GM21737 (cell line): ENCODE results near the gene ROGDI.

Source experiments
- ATAC-seq: cut with Tn5 transposase; IDR thresholded peaks from one replicate; pipeline ENCODE4 v1.9.1; 2021; ENCODE audit warnings: mild to moderate bottlenecking, moderate library complexity; ENCODE audit not compliant: unreplicated experiment

Gene ROGDI

GRCh38 chr16:4814542-4815173 is 12.2 kb upstream of the ROGDI start:
- no peak for ATAC-seq

- ATAC-seq: no peak
These were observed 11.6 kb upstream of the ROGDI start for GRCh38 chr16:4814046-4814445.

GRCh38 chr16:4813251-4814003 is 11.0 kb upstream of the ROGDI start:
- ATAC-seq: no peak

- ATAC-seq: no peak
These were observed 9.3 kb upstream of the ROGDI start for GRCh38 chr16:4811773-4812172.

- no peak for ATAC-seq
These were observed 8.8 kb upstream of the ROGDI start for GRCh38 chr16:4811242-4811641.

GRCh38 chr16:4806280-4806679 is 3.8 kb upstream of the ROGDI start:
- no peak for ATAC-seq

- no peak for ATAC-seq
These were observed 2.8 kb upstream of the ROGDI start for GRCh38 chr16:4805231-4805630.

GRCh38 chr16:4803898-4804762 is 1.7 kb upstream of the ROGDI start:
- no peak for ATAC-seq

- ATAC-seq: no peak
These were observed 990 bp upstream of the ROGDI start for GRCh38 chr16:4803401-4803844.

- ATAC-seq: peak; percentile 86
These were observed 340 bp upstream of the ROGDI start for GRCh38 chr16:4802659-4803287.

GRCh38 chr16:4801051-4801961 is 1.1 kb downstream of the ROGDI start:
- no peak for ATAC-seq

GRCh38 chr16:4800290-4801041 is 2.0 kb downstream of the ROGDI start:
- no peak for ATAC-seq

GRCh38 chr16:4799171-4799855 is 3.1 kb downstream of the ROGDI start:
- no peak for ATAC-seq

- no peak for ATAC-seq
These were observed 4.0 kb downstream of the ROGDI start for GRCh38 chr16:4798456-4798855.

- ATAC-seq: no peak
These were observed 4.6 kb downstream of the ROGDI start for GRCh38 chr16:4797805-4798252.

GRCh38 chr16:4796982-4797804 is 5.2 kb downstream of the ROGDI start:
- no peak for ATAC-seq

- no peak for ATAC-seq
These were observed 6.4 kb downstream of the ROGDI start for GRCh38 chr16:4795828-4796572.
